ENCODE data around the gene CRB2.

DNA sequence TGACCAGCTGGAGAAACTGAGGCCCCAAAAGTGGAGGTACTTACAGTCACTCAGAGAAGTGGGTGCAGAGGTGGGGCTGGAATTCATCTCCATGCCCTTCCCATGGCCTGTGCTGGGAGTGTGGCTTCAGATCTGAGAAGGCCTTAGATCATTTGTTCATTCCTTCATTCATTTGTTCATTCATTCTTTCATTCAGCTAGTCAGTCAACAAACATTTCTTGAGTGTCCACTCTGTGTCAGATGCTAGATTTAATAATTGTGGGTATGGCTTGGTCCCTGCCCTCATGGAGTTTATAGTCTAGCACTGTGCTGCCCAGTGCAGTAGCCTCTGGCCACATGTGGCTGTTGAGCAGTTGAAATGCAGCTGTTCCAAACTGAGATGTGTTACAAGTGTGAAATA, 19.0 kb upstream of the CRB2 start:
- no peak for TF ChIP-seq POLR2A (IDR thresholded peaks at IDR 0.05; ENCODE audit: low read depth)
- TF ChIP-seq, protein P1, sequence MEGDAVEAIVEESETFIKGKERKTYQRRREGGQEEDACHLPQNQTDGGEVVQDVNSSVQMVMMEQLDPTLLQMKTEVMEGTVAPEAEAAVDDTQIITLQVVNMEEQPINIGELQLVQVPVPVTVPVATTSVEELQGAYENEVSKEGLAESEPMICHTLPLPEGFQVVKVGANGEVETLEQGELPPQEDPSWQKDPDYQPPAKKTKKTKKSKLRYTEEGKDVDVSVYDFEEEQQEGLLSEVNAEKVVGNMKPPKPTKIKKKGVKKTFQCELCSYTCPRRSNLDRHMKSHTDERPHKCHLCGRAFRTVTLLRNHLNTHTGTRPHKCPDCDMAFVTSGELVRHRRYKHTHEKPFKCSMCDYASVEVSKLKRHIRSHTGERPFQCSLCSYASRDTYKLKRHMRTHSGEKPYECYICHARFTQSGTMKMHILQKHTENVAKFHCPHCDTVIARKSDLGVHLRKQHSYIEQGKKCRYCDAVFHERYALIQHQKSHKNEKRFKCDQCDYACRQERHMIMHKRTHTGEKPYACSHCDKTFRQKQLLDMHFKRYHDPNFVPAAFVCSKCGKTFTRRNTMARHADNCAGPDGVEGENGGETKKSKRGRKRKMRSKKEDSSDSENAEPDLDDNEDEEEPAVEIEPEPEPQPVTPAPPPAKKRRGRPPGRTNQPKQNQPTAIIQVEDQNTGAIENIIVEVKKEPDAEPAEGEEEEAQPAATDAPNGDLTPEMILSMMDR (IDR thresholded peaks at IDR 0.05): no peak
